Dermis microvascular lymphatic vessel endothelial cell (primary cell): Measurements from ENCODE around the gene HPS1. TPM values are rescaled to one million over a fixed set of nuclear protein-coding genes. Genes with fewer than 3 reads are reported as not detected.

ENCODE experiments used
- DNase-seq, 2 donors: peaks; one replicate each; pipeline versions ENCODE4 v3.0.0 to v3.0.0-alpha.2; 2010; ENCODE audit warnings: low read depth in 2 of 2
- total RNA-seq: library from RNA; depleted of rRNA; stranded (reverse); fragments of >200 nt; gene quantifications from 2 replicates; pipeline ENCODE4 v1.2.1, GENCODE V29; 2014

HPS1 gene
- total RNA-seq, 1 donor from 2014 or later: 22.3 TPM

DNA sequence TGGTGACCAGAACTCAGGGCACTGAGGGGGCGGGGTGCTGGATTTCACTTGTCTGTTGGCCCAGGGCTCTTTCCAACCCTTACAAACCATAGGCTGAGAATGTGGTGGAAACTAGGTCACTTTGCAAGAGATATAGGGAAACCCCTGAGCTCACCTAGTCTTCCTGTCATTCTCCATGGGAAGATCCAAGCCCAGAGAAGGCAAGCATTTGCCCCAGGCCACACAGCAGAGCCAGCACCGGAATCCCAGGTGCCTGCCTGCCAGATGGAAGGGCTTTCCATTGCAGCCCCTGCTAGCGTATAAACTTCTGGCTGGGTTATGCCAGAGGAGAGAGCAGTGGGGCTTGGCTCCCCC, 32.2 kb downstream of the HPS1 start:
- no peak for DNase-seq

DNA sequence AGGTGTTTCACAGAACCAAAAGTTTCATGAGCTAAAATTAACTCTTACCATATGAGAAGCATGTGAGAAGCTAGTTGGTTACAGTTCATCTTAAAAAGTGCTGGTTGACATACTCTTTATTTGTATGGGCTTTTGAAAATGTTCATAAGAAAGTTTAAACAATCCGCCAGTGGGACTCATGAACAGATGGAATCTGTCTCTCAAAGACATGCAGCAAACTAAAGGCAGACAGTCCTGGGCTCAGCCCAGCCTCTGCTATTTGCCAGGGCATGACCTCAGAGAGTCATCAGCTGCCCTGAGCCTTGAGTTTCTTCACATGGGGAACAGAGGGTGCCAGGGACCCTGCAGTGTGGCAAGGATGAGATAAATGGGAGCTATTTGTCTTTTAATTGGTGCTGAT, 35.0 kb downstream of the HPS1 start:
- DNase-seq: no peak

DNA sequence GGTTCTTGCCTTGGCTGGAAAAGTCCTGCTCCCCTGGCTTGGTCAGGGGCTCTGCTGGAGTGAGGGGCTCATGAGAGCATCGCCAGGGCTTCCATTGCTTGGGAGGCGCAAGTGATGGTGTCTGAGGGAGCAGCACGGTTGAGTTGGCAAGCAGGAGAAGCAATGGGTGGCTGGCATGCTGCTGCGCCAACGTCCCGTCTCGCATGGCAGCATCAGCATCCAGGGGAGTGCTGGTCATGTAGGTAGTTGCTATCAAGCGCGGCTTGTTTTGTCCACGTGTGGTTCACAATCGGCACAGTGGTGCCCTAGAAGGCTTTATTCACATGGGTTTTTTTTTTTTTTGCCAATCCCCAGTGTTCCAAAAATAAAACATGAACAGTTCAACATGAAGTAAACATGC, 35.6 kb downstream of the HPS1 start:
- DNase-seq: no peak

DNA sequence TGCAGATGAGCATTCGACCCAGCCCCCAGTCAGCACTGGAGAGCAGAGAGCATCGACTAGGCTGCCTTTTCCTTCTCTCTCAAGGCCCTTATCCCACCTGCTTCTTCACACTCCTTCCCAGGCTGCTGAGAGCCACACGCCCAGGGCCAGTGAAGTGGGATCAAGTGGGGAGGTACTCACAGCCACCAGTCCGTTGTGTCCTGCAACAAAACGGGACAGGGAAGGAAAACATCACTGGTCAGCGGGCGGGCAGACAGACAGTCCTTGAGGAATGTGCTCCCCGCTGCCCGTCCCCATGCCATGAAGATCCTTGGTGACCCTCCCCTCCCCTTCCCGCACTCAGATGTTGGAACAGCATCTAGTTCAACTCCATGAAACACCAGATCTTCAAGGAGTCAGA, 36.0 kb downstream of the HPS1 start:
- no peak for DNase-seq

DNA sequence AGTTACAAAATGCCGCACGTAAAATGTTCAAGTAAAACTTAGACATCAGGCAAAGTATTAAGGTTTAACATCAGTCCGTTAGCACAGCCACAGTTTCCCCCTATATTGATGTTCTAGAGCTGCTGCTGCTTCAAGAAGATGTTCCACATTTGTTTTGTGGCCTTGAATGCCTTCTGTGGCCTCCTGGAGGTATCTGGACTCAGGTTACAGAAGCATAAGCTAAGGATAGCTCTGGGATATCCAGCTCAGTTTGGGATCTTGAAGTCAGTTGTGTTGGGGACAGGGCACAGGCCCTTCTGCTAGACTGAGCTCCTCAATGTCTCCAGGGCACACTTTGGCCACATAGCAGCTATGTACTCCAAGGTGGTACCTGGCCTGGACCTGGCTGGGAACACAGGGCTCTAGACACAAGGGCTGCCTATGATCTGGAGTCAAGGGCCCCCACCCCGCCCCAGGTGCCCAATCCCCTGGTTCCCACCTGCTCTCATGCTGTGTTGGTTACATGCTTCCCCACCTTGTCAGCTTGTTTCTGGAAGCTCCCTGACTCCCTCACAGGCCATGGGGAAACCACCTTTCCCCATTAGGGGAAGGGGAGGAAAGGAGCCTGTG, 36.5 kb downstream of the HPS1 start:
- DNase-seq: no peak

DNA sequence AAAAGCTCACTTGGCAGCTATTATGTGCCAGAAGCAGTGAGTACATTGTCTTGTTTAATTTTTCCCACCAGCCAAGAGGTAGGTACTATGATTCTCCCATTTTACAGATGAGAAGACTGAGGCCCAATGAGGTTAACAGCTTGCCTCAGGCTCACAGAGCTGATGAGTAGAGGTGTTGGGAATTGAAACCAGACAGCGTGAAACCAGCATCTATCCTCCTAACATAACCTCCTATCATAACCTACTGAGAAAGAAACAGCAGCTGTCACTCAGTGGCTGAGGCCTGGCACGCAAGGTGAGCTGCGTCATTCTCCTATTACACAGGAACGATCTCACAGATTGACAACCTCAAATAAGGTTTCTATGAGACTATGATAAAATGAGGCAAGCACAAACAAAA, 37.9 kb downstream of the HPS1 start:
- no peak for DNase-seq

DNA sequence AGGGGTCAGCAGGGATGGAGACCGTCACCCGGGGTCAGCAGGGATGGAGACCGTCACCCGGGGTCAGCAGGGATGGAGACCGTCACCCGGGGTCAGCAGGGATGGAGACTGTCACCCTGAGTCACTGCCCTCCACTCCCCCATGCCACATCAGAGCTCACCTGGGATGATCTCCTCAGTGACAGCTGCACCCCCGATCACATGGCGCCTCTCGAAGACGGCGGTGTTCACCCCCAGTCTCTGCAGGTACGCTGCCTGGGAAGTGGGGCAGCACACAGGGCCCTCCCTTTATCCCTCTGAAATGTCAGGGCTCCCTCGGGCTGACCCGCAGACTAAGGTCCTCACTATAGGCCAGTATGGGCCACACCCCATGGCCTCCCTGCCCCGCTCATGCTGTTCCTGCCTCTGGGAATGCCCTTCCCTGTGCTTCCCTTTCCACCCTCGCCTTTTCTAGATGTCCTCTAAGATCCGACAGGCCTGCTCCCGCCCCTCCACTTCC, 38.9 kb downstream of the HPS1 start:
- DNase-seq: no peak

DNA sequence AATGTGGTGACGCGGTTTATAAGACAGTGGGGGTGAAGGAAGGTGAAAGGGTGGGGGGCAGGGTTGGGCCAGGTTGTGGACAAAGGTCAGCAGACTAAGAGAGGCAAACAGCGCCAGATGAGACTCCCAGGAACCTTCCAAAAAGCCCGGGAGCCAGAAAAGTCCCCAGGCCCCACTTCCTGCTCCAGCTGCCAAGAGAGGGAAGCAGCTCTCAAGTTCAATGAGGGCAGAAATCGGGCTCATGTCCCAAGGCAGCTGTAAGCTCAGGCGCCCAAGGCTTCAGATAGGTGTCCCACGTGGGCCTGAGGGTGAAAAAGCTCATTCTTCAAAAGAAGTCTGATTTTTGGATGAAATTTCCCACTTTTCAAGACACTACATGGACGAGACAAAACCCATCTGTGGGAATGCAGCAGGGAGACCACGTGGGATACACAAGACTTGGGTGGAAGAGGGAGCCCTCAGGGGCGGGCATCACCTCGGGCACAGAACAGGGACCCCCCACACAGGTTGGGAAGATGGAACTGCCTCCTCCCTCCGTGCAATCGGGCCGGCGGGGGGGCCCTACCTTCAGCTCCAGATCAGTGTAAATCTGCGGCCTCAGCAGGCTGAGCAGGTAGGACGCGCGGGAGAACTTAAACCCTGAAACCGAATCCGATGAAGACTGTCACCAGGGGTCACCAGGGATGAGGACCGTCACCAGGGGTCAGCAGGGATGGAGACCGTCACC, 39.6 kb downstream of the HPS1 start:
- no peak for DNase-seq

DNA sequence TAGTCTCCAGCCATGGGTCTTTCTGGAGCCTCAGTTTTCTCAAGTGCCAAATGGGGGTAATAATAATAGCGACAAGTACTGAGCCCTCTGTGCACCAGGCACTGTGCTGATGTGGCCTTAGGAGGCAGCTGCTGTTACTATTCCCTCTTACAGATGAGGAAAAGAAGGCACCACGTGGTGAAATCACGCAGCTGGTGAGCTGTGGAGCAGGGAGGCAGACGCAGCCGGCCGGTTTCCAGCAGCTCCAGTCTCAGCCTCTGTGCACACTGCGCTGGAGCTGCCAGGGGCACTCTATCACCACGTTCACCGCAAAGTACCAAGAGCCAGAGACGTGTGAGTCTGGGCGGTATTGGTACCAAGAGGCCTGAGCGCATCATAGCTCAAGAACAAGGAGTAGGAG, 41.3 kb downstream of the HPS1 start:
- DNase-seq: no peak

DNA sequence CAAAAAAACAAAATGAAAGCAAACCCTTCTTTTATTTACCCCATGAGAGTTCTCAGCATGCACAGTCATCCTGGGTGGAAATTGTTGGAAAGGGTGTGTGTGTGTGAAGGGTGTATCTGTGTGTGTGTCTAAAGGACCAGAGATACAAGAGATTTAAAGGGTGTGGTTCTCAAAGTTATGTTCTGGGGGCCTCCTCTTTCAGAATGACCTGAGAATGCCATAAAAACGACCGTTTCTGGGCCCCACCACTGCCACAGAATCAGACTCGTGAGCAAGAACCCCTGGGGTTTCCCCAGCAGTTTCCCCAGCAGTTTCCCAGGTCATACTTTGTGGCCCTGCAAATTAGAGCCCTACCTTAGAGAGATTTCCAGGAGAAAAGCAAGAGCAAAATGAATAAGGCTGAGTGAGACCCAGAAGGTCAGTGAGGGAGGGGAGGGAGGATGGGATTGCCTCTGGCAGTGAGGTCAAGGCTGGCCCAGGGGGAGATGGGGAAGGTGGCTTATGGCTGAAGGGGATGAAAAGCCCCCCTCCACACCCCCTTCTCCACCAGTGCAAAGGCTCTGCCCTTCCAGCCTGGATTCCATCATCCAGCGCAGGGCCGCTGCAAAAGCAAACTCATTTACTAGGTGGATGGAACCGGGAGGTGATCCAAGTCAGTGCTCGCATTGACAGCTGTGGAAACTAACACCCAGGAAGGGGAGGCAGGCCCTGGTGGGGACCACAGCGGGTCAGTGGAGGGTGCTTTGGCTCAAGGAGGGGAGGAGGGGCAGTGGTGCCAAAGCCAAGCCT, 42.0 kb downstream of the HPS1 start:
- DNase-seq: no peak

DNA sequence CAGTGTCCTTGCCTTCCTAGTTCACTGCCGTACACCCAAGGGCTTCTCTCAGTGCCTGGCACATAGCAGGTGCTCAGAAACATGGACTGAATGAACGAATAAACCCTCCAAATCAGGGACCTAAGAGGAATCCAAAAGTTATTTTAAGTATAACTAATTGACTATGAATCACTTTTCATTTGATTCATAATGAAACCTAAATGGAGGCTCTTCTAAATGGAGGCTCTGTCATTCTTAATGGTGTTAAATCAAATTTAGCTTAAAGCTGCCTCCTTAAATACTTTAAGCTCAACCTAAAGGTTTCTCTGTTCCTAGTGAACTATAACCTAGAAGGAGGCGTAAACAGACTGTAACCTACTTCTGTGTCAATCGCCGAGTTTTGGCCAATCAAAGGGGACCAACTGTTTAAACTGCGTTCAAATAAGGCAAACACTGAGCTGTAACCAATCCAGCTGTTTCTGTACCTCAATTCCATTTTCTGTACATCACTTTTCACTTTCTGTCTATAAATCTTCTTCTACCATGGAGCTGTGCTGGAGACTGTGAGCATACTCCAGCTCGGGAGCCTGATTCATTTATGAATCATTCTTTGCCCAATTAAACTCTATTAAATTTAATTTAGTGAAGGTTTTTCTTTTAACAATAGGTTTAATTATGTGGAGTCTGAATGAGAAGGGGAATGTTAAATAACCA, 42.8 kb downstream of the HPS1 start:
- DNase-seq: no peak

DNA sequence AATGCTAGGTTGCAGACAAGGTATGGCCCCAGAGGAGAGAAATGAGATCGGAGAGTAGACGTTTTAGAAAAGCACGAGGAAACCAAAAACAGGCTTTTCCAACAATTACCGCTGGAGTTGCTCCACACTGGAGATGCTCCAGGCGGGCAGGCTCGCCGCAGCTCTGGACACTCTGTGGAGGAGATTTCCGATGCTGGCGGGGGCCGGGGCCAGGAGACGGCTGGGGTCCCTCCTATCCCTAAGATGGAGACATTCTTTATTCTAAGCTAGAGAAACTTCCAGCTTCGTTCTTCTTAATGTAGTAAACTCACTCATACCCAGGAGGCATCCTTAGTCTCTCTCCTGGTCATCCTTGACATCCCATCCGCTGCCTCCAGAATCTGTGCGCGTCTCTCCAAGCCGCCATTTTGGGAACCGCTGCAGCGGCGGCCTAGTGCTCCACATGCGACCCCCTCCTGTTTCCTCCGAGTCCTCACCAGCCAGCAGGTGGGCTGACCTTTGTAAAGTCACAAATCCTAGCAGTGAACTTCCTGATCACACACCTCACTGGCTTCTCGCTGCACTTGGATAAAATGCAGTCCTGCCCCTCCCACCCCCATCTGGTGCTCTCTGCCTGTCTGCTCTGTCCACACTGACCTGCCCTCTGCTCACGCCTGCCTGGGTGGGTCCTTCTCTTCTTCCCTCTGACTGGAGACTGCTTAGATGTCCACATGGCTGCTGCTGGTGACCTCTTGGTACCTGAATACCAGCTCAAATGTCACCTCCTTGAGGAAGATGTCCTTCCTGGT, 43.6 kb downstream of the HPS1 start:
- no peak for DNase-seq

DNA sequence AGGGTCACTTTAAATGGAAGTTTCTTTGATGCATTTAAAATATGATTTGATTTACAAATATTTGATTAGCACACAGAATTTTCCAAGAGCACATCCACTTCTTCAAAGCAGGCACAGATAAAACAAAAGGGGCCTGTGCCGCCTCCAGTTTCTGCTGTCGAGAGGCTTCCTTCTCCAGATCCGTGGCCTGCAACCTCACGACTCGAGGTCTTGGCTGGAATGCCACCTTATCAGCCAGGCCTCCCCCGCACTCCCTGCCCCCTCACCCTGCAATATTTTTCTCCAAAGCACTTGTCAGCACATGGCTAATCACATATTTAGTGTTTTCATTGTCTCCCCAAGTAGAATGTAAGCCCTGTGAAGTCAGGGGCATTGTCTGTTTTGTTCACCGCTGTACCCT, 44.3 kb downstream of the HPS1 start:
- no peak for DNase-seq

DNA sequence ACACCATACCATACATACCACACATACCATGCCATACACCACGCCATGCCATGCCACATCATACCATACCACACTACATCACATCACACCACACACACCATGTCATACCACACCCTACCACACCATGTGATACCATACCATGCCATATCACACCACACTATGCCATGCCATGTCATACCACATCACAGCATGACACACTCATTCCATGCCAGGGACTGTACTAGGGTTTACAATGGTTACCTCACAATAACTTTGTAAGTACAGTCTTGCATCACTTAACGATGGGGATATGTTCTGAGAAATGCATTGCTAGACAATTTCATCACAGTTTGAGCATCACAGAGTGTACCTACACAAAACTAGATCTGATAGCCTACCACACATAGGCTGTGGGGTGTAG, 46.3 kb downstream of the HPS1 start:
- no peak for DNase-seq

DNA sequence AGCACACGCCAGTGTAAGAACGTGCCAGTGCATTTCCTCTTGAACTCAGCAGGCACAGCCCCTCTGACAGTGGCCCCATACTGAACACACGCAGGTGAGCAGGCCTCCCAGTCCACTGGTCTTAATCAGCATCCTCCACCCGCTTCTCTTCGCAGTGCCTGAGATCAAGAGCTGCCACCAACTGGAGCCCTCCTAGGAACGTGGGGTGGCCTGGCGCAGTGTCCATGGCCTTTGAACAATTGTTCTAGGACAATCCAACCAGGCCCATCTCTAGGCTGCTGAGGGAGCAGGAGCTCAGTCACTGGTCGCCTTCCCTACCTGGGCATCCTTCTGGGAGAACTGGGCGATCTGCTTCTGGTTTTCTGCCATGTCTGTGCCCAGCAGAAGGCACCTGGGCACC, 47.0 kb downstream of the HPS1 start:
- DNase-seq: no peak

DNA sequence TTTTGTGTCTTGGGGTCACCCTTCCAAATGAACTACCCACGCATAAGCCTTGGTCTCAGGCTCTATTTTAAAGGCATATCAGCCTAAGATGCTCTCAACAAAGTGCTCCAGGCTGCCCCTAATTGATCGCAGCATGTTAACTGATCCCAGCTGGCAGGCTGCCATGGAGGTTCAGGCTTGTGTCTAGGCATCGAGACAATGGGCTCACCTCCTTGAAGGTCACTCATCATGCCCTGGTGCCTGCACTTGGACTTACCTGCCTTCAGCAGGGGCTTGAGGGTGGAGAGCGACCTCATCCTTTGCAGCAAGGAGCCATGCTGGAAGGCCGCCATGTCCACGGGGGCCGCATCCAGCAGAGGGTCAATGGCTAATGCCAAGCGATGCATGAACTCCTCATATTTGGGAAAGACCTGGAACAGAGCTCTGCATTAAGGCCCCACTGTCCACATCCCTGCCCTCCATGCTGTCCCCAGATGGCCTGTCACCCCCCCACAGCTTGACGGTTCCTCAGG, 49.6 kb downstream of the HPS1 start:
- DNase-seq: no peak

DNA sequence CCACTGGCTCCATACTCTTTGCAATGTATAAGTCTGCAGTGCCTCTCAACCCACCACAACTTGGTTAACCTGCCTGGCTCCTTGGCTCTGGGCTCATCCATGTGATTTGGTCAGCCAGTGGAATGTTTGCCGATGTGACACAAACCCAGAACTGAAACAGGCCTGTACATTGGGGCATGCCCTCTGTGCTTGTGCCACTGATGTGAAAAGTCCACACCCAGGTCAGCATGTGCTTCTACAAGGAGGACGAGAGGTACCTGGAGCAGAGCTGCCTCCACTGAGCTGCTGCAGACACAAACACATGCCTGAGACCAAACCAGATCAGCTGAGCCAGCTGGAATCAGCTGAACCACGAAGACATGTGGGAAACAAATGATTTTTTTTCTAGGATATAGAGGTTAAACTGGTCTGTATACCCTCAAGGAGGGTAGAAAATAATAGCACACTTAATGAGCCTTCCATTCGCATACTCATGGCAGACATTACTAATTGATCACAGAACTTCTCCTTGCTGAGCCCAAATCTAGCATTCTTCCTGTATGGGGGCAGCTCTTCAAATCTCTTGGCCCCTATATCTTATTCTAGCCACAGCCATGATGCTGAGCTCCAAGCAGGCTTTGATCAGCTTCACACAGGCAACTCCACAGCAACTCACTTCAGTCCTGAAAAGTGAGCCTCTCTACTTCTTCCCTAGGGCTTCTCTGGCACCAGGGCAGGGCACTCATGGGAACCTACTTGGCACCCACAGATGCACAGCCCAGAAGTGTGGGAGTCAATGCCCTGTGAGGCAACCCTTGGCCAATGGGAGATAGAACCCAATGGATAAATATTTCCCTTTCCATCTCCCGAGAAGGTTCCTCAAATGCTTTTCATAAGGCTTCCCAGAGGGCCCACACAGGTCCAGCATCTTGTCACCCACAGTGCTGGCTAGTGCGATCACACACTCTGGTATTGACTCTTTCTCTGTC, 50.4 kb downstream of the HPS1 start:
- no peak for DNase-seq

DNA sequence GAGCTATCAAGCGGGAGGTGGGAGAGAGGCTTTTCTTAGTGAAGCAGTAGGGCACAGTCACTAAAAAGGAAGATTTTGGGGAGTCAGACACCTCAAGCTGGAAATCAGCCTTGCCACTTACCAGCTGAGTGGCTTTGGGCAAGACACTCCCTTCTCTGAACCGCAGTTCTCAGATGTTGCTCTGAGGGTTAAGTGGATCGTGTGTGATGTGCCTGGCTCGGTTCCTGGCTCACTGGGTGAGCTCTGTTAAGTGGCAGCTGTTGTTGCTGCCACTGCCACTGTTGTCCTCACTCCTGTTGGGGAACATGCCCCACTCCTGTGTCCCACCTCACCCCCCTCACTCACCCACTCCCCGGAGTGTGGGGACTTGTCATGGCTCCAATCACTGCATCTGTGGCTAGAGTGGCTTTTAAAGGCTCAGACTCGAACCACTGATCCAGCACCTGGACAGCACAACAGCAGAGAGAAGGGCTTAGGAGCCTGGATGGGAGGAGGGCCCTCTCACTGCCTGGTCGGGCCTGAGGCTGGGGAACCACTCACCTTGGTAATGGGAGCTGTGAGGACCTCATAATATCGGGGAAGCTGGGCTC, 51.8 kb downstream of the HPS1 start:
- no peak for DNase-seq

DNA sequence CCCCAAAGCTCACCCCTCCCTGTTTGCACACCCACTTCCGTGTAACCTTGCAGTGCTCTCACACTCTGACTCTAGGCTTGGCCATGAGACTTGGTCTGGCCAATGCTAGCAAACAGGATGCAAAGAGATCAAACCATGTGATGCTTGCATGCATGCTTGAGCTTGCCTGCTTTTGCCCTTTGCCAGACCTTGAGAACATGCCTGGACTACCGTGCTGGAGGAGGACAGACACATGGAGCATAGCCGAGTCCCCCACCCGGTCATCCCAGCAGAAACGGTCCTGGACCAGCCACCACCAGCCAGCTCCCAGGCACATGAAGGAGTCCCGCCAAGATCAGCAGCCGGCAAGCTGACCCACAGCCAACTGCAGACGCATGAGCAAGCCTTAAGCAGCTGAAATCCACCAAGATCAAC, 55.1 kb downstream of the HPS1 start:
- no peak for DNase-seq

DNA sequence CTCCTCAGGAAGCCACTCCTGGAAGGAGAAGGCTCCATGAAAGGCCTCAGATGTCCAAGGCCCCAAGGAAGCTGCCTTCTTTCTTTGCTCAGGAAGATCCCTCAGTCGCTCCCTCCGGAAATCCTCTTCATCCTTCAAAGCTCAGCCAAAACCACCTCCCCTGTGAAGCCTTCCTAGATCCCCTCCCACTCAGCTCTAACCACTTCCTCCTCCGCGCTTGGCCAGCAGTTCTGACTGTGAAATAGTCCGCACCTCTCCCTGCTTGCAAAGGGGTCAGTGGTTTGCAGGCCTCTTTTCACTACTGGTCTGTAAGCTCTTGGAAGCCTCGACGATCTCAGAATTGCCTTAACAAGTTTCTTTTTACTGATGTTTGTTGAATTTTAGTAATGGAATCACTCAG, 55.7 kb downstream of the HPS1 start:
- DNase-seq: no peak
